ENCODE measurements around the gene CNTNAP3.
"Not testable (repeated sequence)": the region's sequence is repeated elsewhere in the genome, so short reads cannot be mapped to it uniquely, and the experiment has no call there.

Gene CNTNAP3

GRCh38 chr9:39287980-39288379 lies at the start of gene CNTNAP3:
Gene CNTNAP3, minus strand, starts transcription at chr9:39288167. Its CDS starts 103 bp downstream, at chr9:39288064.
- DNase-seq (ENCODE audit: low read depth): not testable (repeated sequence)

- DNase-seq (ENCODE audit: low read depth): not testable (repeated sequence)
Measured at GRCh38 chr9:39279995-39280394, 8.0 kb downstream of the CNTNAP3 start.

DNA sequence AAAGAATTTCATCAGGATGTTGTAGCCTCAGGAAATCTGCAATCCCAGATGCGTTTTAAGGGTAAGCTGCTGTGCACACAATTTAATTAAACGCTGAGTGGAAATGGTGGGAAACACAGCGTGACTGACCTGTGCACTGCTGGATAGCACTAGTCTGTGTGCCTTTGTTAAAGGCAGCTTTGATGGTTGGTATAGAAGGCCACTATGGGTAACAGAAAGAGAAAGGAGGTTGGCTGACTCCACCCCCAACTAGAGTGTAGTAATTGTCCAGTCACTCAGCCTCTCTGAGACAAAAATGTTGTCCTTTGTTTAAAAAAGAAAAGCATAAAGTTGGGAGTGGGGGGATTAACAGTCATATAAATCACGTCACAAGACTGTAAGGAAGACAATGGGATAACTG lies 45.5 kb downstream of the CNTNAP3 start:
- not testable (repeated sequence) for DNase-seq (ENCODE audit: low read depth)

DNA sequence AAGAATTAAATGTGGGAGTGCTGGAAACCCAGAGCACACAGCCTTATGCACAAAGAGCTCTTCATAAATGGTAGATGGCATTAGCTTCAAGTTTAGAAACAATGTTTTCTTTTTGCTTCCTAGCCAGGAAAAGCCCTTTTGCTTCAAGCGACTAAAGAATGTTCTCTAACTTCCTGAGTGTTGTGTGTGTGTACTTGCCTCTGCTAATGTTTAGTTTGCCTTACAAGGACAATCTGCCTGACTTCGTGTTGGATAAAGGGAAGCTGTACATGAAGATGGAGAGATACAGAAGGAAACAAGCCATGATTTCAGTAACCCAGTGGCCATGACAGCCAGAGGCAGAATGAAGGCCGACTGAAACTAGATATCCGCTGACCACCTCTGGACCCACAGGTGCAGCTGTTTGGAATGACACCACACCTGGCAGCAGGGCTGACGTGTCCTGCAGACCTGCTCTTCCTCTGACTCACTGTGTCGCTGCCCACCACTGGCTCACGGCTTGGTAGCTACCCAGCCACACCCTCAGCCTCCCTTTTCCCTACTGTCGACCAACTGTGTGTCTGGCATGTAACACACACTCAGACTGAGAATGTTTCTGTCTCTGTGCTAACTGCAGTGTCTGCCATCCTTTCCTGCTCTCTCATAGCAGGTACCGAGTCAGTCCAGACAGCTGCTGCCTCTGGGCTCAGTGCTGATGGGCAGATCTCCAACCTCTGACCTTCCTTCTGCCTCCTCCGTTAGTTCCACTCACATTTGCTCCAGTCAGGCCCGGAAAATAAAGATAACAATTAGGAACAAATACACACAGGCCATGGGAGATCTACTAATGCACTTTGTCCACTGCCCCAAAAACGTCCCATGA lies 55.6 kb downstream of the CNTNAP3 start:
- not testable (repeated sequence) for DNase-seq (ENCODE audit: low read depth)

DNA sequence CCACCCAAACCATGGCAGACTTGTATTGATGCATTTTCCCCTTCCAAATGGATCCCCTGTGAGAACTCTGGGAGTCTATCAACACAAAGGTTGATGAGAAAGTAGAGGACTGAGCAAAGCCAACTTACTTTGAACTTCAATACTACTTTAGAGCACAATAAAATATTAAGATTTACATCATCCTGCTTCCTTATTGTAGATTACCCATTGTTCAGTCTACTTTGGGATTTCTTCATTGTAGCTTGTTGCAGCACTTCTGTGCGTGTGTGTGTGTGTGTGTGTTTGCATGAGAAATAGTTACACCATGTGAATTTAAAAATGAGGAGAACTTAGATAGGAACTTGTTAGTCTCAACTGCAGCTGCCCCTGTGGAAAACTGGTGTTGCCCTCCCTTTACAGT lies 72.0 kb downstream of the CNTNAP3 start:
- not testable (repeated sequence) for DNase-seq (ENCODE audit: low read depth)

DNA sequence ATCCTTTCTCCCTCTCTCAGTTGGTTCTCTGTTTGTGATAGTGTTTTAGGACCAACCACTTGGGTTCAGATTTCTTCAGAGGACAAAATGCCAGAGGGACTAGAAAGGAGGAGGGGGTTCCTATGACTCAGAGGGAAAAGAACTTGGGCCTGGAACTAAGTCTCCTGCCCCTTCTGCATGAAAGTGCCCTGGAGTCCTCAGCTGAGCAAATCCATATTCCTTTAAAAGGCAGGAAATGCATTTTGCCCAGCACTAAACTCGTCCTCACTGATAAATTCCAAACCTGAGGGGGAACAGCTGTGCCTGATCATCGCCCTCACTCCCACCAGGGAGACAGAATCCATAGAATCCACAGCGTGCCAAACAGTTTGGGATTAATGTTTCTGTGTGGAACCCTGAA lies 78.2 kb downstream of the CNTNAP3 start:
- DNase-seq (ENCODE audit: low read depth): not testable (repeated sequence)

GRCh38 chr9:39206643-39207042 lies 81.3 kb downstream of the CNTNAP3 start:
- not testable (repeated sequence) for DNase-seq (ENCODE audit: low read depth)

DNA sequence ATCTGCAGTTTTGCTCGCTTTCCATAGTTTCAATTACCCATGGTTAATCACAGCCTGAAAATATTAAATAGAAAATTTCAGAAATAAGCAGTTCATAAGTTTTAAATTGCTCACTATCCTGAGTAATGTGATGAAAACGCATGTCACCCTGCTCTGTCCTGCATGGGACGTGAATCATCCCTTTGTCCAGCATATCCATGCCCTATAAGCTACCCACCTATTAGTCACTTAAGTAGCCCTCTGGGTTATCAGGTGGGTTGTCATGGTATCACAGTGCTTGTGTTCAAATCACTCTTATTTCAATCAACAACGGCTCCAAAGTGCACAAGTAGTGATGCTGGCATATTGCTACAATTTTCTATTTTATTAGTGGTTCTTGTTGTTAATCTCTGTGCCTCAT lies 82.1 kb downstream of the CNTNAP3 start:
- DNase-seq (ENCODE audit: low read depth): not testable (repeated sequence)

DNA sequence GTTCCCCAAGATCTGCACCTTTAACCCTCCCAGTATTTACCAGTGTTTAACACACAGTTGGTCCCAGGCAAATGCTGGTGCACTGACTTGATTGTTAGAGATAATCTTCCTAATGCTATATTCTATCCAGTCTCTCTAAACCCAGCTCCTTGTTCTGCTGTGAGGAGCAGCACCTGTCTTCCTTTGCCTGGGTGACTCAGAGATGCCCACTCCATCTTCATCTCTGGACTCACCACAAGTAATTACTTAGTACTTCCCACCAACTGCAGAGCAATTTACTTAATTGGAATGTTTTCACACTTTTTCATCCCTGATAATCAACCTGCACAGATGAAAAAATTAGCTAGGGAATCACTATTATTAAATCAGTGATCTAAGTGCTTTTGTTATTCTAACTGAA lies 87.6 kb downstream of the CNTNAP3 start:
- DNase-seq (ENCODE audit: low read depth): not testable (repeated sequence)

DNA sequence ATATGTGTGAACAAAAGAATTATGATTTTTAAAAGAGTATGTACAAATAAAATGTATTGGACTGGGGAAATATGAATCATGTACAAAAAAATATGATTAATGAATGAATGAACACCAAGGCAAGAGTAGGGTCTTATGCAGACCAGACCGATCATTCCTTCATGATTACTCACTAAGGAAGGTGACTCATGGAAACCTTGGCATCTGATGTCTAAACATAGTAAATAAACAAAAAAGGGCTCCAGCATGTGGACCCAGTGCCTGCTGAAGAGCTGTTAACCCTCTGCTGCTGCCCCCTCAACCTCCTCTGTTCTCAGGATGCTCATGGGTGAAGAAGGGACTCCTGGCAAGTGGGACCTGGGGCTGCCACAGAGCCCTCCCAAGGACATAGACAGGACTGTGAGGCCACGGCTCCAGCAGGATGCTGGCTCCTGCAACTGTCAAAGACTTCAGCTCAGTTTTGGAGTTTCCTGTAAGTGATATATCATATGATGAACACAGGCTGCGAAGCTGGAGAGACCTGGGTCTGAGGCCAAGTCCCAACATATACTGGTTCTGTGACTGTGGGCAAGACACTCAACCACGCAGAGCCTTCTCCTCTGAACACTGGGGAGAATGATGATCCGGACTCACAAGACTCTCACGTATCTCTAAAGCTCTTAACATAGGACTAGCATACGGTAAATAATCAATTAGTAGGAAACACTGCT lies 89.8 kb downstream of the CNTNAP3 start:
- not testable (repeated sequence) for DNase-seq (ENCODE audit: low read depth)

- not testable (repeated sequence) for DNase-seq (ENCODE audit: low read depth)
Measured at GRCh38 chr9:39171370-39171769, 116.6 kb downstream of the CNTNAP3 start.

GRCh38 chr9:39157714-39158113 lies 130.3 kb downstream of the CNTNAP3 start:
- not testable (repeated sequence) for DNase-seq (ENCODE audit: low read depth)

DNA sequence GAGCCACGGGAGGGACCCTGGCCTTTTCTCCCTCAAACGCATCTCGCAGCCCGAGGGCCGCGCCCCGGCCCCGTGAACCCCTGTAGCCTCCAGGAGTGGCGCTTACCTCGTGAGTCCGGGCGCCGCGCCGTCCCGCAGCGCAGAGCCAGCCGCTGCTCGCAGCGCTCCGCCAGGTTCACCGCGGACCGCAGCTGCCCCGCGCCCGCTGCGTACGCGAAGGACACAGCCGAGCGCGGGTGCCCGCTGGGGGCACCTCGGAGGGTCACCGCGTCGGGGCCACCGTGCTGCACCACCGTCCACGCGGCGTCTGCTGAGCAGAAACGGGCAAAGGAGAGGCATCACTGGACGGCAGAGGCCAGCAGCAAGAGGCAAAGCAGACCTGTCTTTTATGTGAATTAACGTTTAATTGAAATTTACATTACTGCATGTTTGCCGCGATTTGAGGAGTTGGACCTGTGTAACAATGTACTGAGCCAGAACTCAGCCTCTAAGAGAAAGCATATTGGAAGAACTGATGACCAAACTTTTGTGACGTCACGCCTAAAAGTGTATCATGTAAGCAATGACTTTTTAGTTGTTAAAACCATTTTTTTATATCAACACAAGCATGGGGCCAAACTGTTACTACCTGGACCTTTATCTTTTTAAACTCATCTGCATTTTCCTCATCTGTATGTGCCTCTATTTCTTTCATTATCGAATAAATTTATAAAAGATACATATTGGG lies 155.0 kb downstream of the CNTNAP3 start:
- DNase-seq (ENCODE audit: low read depth): not testable (repeated sequence)

DNA sequence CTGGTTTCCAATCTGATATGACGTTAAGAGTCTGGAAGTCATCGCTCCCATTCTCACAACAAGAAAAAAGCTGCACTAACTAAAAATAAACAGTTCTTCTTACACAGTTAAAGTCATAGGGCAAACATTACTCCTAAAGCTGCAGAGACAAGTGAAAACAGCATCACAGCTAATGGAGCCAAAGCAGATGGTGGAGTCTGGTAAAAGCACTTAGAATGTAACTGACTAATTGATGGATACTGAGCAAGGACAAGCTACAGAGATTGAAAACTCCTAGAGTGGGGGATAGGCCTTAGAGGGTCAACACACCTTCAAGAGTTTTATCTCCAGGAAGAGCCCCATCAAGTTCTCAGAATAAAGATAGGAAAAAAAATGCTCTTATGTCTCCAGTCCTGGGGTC lies 166.6 kb downstream of the CNTNAP3 start:
- not testable (repeated sequence) for DNase-seq (ENCODE audit: low read depth)

DNA sequence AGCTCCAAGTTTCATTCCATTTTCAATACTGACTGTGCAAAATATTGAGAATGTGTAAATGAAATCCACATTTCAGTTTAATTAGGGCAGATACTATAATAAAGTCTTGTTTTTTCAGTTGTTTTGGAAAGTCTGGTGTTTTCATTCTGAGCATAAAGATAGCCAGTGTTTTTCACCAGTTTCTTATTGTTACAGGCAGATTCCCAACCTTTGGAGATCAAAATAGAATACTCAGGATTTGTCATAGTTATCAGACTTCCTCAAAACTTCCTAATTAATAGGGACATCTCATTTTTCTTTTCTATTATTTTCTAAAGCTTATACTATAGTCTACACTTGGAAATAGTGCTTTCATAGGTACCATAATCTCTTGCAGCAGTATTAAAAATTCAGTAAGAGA lies 176.2 kb downstream of the CNTNAP3 start:
- DNase-seq (ENCODE audit: low read depth): not testable (repeated sequence)

DNA sequence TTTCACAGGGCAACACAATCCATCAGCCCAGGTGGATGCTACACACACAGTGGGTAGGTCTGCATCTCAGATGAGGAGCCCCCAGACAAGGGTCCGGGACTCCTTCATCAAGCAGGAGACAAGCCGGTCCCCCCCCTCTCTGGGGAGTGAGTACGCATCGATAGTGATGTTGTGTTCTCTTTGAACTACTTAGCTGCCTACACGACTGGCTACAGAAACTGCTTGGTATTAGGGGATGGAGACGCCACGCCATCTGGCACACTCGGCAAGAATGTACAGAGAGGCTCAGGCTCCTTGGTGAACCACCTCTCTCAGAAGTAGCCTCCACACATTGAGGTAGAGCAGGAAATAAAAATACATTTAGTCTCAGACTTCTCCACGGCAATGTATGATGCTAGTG lies 179.8 kb downstream of the CNTNAP3 start:
- DNase-seq (ENCODE audit: low read depth): no peak

DNA sequence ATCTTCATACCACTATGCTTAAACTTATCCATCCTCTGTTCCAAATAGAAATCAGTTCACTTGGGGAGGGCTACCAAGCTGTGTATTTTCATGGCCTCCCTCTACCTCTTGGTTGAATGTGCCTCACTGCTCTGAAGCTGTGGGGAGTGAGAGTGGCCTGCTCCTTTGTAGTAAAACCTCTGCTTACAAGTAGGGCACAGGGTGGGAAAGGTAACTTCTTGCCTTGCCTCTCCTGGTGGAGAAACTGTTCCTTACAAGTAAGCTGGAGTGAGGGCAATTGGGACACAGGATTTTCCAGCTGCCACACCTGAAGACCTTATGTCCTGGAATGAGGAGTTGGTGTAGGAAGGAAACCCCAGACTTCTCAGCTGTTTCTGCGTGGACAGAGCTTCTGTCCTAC lies 190.8 kb downstream of the CNTNAP3 start:
- DNase-seq (ENCODE audit: low read depth): not testable (repeated sequence)

DNA sequence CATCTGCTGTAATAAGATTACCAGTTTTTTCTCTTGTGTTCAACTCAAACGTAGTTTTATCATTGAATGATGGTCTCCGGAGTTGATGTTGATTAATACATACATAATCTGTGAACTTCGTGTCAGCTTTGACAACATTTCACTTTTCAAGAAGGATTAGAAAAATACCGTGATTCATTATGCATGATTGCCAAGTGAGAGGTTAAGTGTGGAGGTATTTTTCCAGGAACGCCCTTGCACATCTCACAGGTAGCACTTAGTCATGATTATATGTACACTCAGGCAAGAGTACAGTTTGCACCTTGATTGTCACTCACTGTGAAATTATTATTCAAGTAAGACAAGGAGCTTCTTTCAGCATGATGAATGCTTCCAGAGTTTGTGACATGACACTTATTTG lies 202.7 kb downstream of the CNTNAP3 start:
- DNase-seq (ENCODE audit: low read depth): not testable (repeated sequence)

GRCh38 chr9:39082574-39082973 lies 205.4 kb downstream of the CNTNAP3 start:
- DNase-seq (ENCODE audit: low read depth): not testable (repeated sequence)

DNA sequence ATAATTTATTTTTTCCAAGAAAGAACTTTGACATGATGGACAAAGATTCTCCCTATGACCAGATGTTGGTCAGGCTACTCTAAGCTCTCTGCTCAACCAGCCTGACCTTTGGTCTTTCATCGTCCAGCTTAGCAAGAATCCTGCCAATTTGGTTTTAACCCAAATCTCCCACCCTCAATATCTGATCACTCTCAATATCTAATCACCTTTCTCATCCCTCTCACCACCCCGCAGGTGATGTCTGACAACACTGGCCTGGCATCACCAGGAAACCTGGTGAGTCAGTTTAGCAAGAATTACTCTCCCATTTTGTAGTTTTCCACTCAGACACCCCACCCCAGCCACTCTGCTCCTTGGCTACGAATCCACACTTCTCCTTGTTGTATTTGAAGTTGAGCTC lies 207.9 kb downstream of the CNTNAP3 start:
- DNase-seq (ENCODE audit: low read depth): not testable (repeated sequence)

GRCh38 chr9:39078621-39079256 lies 209.2 kb downstream of the CNTNAP3 start:
- not testable (repeated sequence) for DNase-seq (ENCODE audit: low read depth)

GRCh38 chr9:39073537-39073936 lies 214.4 kb downstream of the CNTNAP3 start:
- not testable (repeated sequence) for DNase-seq (ENCODE audit: low read depth)
